HCT116 (cell line): ENCODE measurements around the gene SMIM12.

Experiments
- ATF3 ChIP-seq: IDR thresholded peaks from 2 replicates; pipeline ENCODE4 v1.6.1; 2012
- CBX3 ChIP-seq: IDR thresholded peaks from 2 replicates; pipeline ENCODE4 v1.6.1; 2012; ENCODE audit warnings: low read depth
- CTCF ChIP-seq, 3 experiments: fragments of 200-600 bp in 1 of 3; sonication (generic) in 1 of 3; IDR thresholded peaks in 2 of 3; conservative IDR thresholded peaks in 1 of 3; 2 replicates each; pipeline ENCODE4 v1.5.1; 2012 to 2017; ENCODE audit warnings: low read depth in 2 of 3, low read length in 2 of 3, antibody characterized with exemption in 1 of 3, borderline replicate concordance in 1 of 3, control low read depth in 1 of 3, mild to moderate bottlenecking in 1 of 3, mixed read lengths in 1 of 3, mixed run types in 1 of 3, moderate library complexity in 1 of 3; ENCODE audit not compliant: insufficient read depth in 1 of 3
- EZH2 ChIP-seq: fragments of 200-600 bp; sonication (generic); IDR thresholded peaks from 2 replicates; pipeline ENCODE4 v1.6.1; 2017; ENCODE audit warnings: antibody characterized with exemption, mixed run types
- EZH2phosphoT487 ChIP-seq: fragments of 200-600 bp; IDR thresholded peaks from 2 replicates; pipeline ENCODE4 v1.6.1; 2018; ENCODE audit warnings: antibody characterized with exemption, borderline replicate concordance
- JUND ChIP-seq: IDR thresholded peaks from 2 replicates; pipeline ENCODE4 v1.6.1; 2012
- MAX ChIP-seq: IDR thresholded peaks from 2 replicates; pipeline ENCODE4 v1.6.1; 2012
- POLR2A ChIP-seq: IDR thresholded peaks from 2 replicates; pipeline ENCODE4 v1.7.0; 2011; ENCODE audit warnings: borderline replicate concordance; ENCODE audit not compliant: insufficient read depth, insufficient read length; ENCODE audit errors: extremely low read depth
- POLR2AphosphoS5 ChIP-seq: IDR thresholded peaks from 2 replicates; pipeline ENCODE4 v1.6.1; 2011; ENCODE audit warnings: mild to moderate bottlenecking, low read depth, low read length, moderate library complexity
- RAD21 ChIP-seq: IDR thresholded peaks from 2 replicates; pipeline ENCODE4 v1.6.1; 2012; ENCODE audit warnings: low read depth, mild to moderate bottlenecking
- SIN3A ChIP-seq: IDR thresholded peaks from 2 replicates; pipeline ENCODE4 v1.6.1; 2012; ENCODE audit warnings: low read depth
- SP1 ChIP-seq: IDR thresholded peaks from 2 replicates; pipeline ENCODE4 v1.6.1; 2012; ENCODE audit warnings: low read depth

GRCh38 chr1:34816332-34816731, 43.2 kb downstream of the SMIM12 start:
- TF ChIP-seq CTCF (IDR thresholded peaks at IDR 0.05 in 2 of 3, conservative IDR thresholded peaks at IDR 0.05 in 1 of 3; ENCODE audit: borderline replicate concordance in 1 of 3, insufficient read depth in 1 of 3, low read depth in 2 of 3, low read length in 2 of 3) (no peak), POLR2A (no peak), POLR2AphosphoS5 (no peak), SP1 (no peak), CBX3 (no peak), SIN3A (no peak), EZH2phosphoT487 (no peak), MAX (no peak), JUND (no peak), EZH2 (no peak), ATF3 (no peak), RAD21 (no peak)
